IPS-15b (cell line): ENCODE results near the gene RNF157.
"Not testable (repeated sequence)": the region's sequence is repeated elsewhere in the genome, so short reads cannot be mapped to it uniquely, and the experiment has no call there.

Experiments used
- H3K27me3 ChIP-seq: one replicate; pipeline ENCODE4 v1.6.1; 2013; ENCODE audit warnings: low read length; ENCODE audit not compliant: control insufficient read depth, insufficient read depth
- H3K36me3 ChIP-seq: one replicate; pipeline ENCODE4 v1.6.1; 2013; ENCODE audit warnings: low read length; ENCODE audit not compliant: control insufficient read depth, insufficient read depth
- H3K4me1 ChIP-seq: one replicate; pipeline ENCODE4 v1.6.1; 2013; ENCODE audit warnings: mild to moderate bottlenecking, low read length; ENCODE audit not compliant: control insufficient read depth, insufficient read depth
- H3K4me3 ChIP-seq: one replicate; pipeline ENCODE4 v1.5.1; 2013; ENCODE audit warnings: low read depth, low read length
- H3K9ac ChIP-seq: one replicate; pipeline ENCODE4 v1.6.1; 2013; ENCODE audit warnings: low read depth, mild to moderate bottlenecking, low read length
- H3K9me3 ChIP-seq: one replicate; pipeline ENCODE4 v1.6.1; 2013; ENCODE audit warnings: mild to moderate bottlenecking, low read length; ENCODE audit not compliant: control insufficient read depth, insufficient read depth

The RNF157 gene

DNA sequence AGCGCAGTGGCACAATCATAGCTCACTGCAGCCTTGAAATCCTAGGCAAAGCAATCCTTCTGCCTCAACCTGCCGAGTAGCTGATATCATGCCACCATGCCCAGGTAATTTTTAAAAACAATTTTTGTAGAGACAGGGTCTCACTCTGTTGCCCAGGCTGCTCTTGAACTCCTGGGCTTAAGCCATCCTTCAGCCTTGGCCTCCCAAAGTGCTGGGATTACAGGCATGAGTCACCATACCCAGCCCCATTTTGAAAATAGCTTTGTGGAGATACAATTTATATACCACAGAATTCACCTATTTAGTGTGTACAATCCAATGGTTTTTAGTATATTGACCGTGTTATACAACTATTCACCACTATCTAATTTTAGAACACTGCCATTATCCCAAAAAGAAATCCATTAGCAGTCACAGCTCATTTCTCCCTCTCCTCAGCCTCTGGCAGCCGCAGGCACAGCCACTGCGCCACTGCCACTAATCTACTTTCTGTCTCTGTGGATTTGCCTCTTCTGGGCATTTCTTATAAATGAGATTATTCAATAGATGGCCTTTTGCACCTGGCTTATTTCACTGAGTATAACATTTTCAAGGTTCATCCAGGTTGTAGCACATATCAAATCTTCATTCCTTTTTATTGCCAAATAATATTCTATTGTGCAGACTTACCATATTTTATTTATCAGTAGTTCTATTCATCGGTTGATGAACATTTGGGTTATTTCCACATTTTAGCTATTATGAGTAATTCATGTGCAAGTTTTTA, 6.5 kb downstream of the RNF157 start:
- H3K36me3 ChIP-seq = no peaks in the 10 kb centered on the region
- no peaks in the 10 kb centered on the region for H3K4me1 ChIP-seq
- H3K27me3 ChIP-seq = peaks cover 14% of the 10 kb centered on the region
- H3K4me3 ChIP-seq = no peak overlapping the region
- no peaks in the 10 kb centered on the region for H3K9me3 ChIP-seq
- H3K9ac ChIP-seq = no peak overlapping the region

DNA sequence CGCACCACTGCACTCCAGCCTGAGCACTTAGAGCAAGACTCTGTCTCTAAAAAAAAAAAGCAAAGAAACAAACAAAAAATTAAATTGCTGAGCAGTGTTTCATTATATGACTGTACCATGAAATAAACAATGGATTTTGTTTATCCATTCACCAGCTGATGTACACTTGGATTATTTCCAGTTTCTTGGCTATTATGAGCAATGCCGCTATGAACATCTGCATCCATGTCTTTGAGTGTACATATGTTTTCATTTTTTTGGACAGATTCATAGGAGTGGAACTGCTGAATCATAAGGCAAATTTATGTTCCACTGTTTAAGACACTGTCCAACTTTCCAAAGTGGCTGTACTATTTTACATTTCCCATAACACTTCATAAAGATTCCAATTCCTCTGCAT, 8.0 kb downstream of the RNF157 start:
- no peaks in the 10 kb centered on the region for H3K9me3 ChIP-seq
- H3K9ac ChIP-seq = no peak overlapping the region
- H3K4me3 ChIP-seq = no peak overlapping the region

DNA sequence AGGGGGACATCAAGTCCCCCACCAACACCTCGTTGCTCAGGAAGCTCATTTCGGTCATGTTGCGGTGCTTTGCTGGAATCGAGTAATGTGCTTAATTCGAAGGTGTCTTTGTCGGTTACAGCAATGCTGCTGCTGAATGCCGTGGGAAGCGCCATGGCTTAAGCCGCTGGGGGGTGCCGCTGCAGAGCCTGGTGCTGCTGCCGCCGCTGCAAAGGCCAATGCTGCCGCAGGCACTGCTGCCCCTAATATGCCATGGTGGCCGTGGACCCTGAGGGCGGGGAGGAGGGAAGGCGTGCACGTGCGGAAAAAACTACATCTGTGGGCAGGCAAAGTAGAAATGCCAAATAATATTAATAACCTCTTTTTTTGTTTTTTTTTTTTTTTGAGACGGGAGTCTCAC, 13.5 kb downstream of the RNF157 start:
- H3K9ac ChIP-seq, H3K4me1 ChIP-seq, H3K36me3 ChIP-seq, H3K9me3 ChIP-seq, H3K27me3 ChIP-seq, H3K4me3 ChIP-seq: not testable (repeated sequence)

More for the DNA sequence above, 8.0 kb downstream of the RNF157 start:
- Histone ChIP-seq H3K4me1 (no peaks in the 10 kb centered on the region), H3K27me3 (peaks cover under 1% of the 10 kb centered on the region), H3K36me3 (no peaks in the 10 kb centered on the region)

DNA sequence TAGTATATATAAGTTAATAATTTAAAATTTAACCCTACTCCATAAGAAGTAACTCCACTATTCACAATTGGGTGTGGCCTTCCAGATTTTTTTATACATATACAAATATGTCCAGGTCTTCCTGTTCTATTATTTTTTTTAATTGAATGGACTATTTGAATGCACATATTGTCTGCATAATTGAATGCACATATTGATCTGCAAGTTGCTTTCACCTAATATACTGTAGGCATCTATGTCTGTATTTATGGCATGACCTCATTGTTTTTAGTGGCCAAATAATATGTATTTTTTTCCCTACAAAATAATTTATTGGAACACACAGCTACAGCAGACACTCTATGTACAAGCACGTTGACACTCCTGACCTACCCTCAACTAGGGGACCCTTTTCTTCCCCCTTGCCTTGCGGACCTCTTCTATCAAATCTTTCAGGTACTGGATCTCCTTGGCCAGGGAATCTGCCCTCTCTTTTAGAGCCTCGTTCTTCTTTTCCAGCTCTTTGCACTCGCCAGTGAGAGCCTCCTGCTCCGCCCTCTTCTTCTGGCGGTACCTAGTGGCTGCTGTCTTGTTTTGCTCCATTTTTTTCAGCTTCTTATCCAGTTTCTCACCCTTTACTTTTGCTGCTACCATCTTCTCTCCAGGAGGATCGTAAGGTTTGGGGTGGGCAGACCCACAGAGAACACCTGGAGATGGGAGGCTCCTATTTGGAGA, 14.8 kb downstream of the RNF157 start:
- not testable (repeated sequence) for H3K9ac ChIP-seq, H3K36me3 ChIP-seq, H3K9me3 ChIP-seq, H3K27me3 ChIP-seq, H3K4me1 ChIP-seq, H3K4me3 ChIP-seq

DNA sequence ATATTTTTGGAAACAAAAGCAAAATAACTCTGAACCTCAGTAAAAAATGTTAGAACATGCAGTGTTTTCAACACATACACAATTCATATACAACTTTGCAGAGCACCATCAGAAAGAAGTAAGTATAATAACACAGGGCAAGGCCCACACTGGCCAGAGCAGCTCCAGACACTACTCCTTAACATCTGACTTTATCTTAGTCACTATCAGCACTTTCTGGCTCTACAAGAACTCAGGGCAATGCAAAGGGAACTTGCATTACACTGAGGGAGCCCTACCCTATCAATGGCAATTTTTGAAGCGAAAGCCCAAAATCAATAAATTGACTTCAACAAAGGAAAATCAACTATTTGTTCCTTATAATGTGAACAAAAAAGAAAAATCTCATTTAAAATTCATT, 16.5 kb downstream of the RNF157 start:
- Histone ChIP-seq H3K4me1 (no peaks in the 10 kb centered on the region), H3K27me3 (no peaks in the 10 kb centered on the region), H3K9me3 (no peaks in the 10 kb centered on the region), H3K36me3 (no peaks in the 10 kb centered on the region), H3K4me3 (no peak overlapping the region), H3K9ac (no peak overlapping the region)

DNA sequence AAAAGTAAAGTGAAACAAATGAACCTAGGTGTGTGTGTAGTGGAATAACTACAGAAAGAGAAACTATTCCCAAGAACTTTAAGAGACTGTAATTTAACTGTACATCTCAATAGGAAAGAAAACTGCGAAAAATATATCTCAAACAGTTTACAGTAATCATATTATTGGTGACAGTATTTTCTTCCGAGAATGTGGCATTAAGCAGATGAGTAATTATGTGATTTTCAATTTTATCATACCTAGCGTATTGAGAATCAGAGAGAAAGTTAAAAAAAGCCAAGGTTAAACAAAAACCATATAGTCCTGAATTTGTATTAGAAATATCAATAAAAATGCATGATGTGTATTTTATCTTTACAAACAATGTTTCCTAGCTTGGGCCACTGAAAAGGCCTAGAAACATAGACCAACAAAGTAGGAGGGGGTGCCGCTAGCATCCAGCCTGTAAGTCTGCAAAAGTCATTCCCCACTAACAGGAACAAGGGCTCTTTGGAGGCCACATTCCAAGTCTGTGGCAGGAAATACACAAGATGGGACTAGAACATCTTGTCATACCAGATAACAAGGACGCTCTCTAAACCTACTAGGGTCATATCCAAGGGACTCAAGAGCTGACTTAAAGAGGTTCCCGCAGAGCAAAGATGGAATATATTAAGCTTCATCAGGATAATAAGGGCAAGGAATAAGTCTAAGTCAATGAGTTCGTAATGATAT, 20.5 kb downstream of the RNF157 start:
- Histone ChIP-seq H3K9ac (no peak overlapping the region), H3K9me3 (no peaks in the 10 kb centered on the region), H3K4me3 (no peak overlapping the region), H3K27me3 (no peaks in the 10 kb centered on the region), H3K4me1 (no peaks in the 10 kb centered on the region), H3K36me3 (no peaks in the 10 kb centered on the region)

DNA sequence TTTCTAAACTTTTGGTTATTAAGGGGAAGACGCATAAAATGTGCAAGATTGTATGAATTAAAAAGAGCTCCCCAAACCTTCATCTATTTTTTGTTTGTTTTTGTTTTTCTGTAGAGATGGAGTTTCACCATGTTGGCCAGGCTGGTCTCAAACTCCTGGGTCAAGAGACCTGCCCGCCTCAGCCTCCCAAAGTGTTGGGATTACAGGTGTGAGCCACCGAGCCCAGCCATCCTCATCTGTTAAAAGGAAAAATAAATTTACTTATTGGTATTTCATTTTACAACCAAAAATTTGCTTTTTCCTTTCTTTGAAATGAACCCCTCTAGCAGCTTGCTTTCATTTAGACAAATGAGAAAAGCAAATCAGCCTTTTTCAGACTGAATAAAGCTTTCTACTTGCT, 23.2 kb downstream of the RNF157 start:
- Histone ChIP-seq H3K4me1 (peaks cover 12% of the 10 kb centered on the region), H3K9ac (no peak overlapping the region), H3K36me3 (no peaks in the 10 kb centered on the region), H3K4me3 (no peak overlapping the region), H3K27me3 (no peaks in the 10 kb centered on the region), H3K9me3 (no peaks in the 10 kb centered on the region)

DNA sequence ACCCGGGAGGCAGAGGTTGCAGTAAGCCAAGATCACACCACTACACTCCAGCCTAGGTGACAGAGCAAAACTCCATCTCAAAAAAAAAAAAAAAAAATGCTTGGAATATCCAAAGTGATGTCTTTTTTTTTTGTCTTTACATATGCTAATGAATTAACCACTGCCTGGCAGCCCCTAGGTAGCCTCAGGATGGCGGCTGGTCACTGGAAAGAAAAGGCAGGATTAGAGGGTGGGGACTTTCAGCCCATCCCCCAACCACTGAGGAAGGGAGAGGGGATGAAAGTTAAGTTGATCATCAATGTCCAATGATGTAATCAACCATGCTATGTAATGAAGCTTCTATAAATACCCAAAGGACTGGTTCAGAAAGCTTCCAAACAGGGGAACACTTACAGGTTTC, 26.8 kb downstream of the RNF157 start:
- no peaks in the 10 kb centered on the region for H3K36me3 ChIP-seq
- H3K4me3 ChIP-seq = no peak overlapping the region
- no peaks in the 10 kb centered on the region for H3K9me3 ChIP-seq

DNA sequence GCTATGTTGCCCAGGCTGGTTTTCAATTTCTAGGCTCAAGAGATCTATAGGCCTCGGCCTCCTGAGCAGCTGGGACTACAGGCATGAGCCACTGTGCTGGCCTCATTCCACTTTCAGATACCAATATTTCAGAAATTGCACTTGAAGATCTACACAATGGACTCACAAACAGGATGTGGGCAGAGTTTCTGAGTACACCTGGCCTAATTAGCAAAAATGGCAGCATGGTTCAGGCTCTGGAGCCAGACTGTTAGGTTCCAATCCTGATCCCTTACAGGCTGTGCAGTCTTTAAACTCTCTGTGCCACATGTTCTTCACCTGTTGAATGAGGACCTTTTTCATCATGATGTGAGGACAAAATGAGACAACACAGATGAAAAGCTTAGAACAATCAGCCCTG, 32.2 kb downstream of the RNF157 start:
- H3K27me3 ChIP-seq = no peaks in the 10 kb centered on the region
- peaks cover 3% of the 10 kb centered on the region for H3K4me1 ChIP-seq
- H3K9ac ChIP-seq = no peak overlapping the region
- H3K9me3 ChIP-seq = no peaks in the 10 kb centered on the region
- no peak overlapping the region for H3K4me3 ChIP-seq
- no peaks in the 10 kb centered on the region for H3K36me3 ChIP-seq

More for the DNA sequence above, 26.8 kb downstream of the RNF157 start:
- Histone ChIP-seq H3K9ac (no peak overlapping the region), H3K27me3 (no peaks in the 10 kb centered on the region), H3K4me1 (peaks cover 12% of the 10 kb centered on the region)

DNA sequence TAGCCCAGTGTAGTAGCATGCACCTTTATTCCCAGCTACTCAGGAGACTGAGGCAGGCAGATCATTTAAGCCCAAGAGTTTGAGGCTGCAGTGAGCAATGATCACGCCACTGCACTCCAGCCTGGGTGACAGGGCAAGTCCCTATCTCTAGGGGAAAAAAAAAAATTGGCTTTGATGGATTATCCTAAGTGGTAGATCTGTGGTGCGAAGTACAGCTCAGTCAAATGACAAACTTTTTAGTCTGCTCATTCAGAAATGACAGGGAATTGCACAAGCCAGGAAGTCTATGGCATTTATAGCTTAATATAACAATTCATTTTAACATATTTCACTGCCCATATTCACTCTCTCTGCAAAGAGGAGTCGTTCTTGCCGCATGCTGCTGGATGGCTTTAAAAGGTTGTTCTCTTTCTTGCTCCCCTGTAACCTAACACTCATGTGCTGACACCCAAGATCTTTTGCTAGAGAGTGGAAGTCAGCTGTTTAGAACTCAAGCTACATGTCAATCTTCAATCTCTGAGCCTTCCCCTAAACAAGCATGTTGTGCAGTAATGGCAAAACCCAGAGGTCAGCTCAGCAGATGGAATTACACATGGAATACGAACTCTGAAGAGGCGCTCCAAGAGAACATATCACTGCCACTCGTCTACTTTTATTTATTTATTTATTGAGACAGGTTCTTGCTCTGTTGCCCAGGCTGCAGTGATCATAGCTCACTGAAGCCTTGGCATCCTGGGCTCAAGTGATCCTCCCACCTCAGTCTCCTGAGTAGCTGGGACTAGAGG, 32.8 kb downstream of the RNF157 start:
- Histone ChIP-seq H3K36me3 (no peaks in the 10 kb centered on the region), H3K9me3 (no peaks in the 10 kb centered on the region), H3K4me3 (no peak overlapping the region), H3K27me3 (no peaks in the 10 kb centered on the region), H3K4me1 (no peaks in the 10 kb centered on the region), H3K9ac (no peak overlapping the region)

DNA sequence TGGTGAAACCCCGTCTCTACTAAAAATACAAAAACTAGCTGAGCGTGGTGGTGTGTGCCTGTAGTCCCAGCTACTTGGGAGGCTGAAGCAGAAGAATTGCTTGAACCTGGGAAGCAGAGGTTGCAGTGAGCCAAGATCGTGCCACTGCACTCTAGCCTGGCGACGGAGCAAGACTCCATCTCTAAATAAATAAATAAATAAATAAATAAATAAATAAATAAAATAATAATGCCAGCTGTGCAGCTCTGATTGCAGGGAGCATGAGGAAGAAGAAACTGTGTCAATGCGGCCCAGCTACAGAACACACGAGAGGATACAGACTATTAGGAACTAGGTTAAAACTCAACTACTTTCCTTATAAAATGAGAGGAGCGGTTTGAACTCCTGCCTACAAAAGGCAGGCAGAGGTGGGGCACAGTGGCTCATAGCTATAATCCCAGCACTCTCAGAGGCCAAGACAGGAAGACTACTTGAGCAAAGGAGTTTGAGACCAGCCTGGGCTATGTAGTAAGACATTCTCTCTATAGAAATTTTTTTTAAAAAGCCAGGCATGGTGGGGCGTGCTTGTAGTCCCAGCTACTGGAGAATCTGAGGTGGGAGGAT, 34.6 kb downstream of the RNF157 start:
- not testable (repeated sequence) for H3K27me3 ChIP-seq, H3K9me3 ChIP-seq, H3K4me3 ChIP-seq, H3K9ac ChIP-seq, H3K36me3 ChIP-seq, H3K4me1 ChIP-seq
